Gastrocnemius medialis (tissue), 4 donors: ENCODE results near the gene BICDL1.

Experiments used
- CTCF ChIP-seq, 5 experiments: fragments of 450-650 bp in 3 of 5; fragments of 200-600 bp in 2 of 5; sonication (generic) in 2 of 5; IDR thresholded peaks in 4 of 5; conservative IDR thresholded peaks in 1 of 5; 1 replicate in 4 of 5; 2 replicates in 1 of 5; pipeline ENCODE4 v1.5.1; 2016 to 2019; ENCODE audit warnings: antibody characterized with exemption in 5 of 5, mild to moderate bottlenecking in 3 of 5, moderate library complexity in 3 of 5
- POLR2A ChIP-seq, 2 donors: fragments of 450-650 bp; IDR thresholded peaks; one replicate each; pipeline ENCODE4 v1.6.1; 2017; ENCODE audit warnings: antibody characterized with exemption in 2 of 2, mild to moderate bottlenecking in 2 of 2, moderate library complexity in 2 of 2

GRCh38 chr12:120024193-120024592 is 35.2 kb downstream of the BICDL1 start:
- TF ChIP-seq CTCF (IDR thresholded peaks at IDR 0.05 in 4 of 5, conservative IDR thresholded peaks at IDR 0.05 in 1 of 5): no peak
- TF ChIP-seq POLR2A (IDR thresholded peaks at IDR 0.05): no peak
